K562 (cell line): ENCODE results near the gene NAE1. TPM values are rescaled to one million over a fixed set of nuclear protein-coding genes. Genes with fewer than 3 reads are reported as not detected.

ENCODE experiments used
- ETS2 ChIP-seq: IDR thresholded peaks from 2 replicates; pipeline ENCODE4 v1.6.1; 2016; ENCODE audit warnings: borderline replicate concordance, missing genetic modification characterization, mild to moderate bottlenecking, moderate library complexity, missing compliant biosample characterization; ENCODE audit not compliant: poor library complexity, severe bottlenecking
- FIP1L1 ChIP-seq: fragments of 200-400 bp; formaldehyde crosslinking; IDR thresholded peaks from 2 replicates; pipeline ENCODE4 v1.6.1; 2018; ENCODE audit warnings: mild to moderate bottlenecking, low read depth, low read length; ENCODE audit not compliant: poor library complexity, severe bottlenecking
- GABPB2 ChIP-seq: fragments of 250-450 bp; sonication (Bioruptor Pico); conservative IDR thresholded peaks from 2 replicates; pipeline ENCODE4 v1.5.1; 2021; ENCODE audit warnings: mild to moderate bottlenecking
- HSF4 ChIP-seq: fragments of 250-450 bp; sonication (Bioruptor Pico); IDR thresholded peaks from 2 replicates; pipeline ENCODE4 v2.1.2; 2022; ENCODE audit warnings: mild to moderate bottlenecking, moderate library complexity, borderline replicate concordance
- L3MBTL2 ChIP-seq: fragments of 450-650 bp; IDR thresholded peaks from 2 replicates; pipeline ENCODE4 v1.6.1; 2016; ENCODE audit warnings: mild to moderate bottlenecking, moderate library complexity
- MEF2D ChIP-seq: conservative IDR thresholded peaks from 2 replicates; pipeline ENCODE4 v1.6.1; 2016; ENCODE audit warnings: low read depth, missing genetic modification characterization, missing compliant biosample characterization
- MTA3 ChIP-seq: fragments of 450-650 bp; formaldehyde crosslinking; IDR thresholded peaks from 2 replicates; pipeline ENCODE4 v1.6.1; 2017; ENCODE audit warnings: mild to moderate bottlenecking, borderline replicate concordance
- NR2F6 ChIP-seq: fragments of 450-650 bp; formaldehyde crosslinking; IDR thresholded peaks from 2 replicates; pipeline ENCODE4 v1.4.0; 2020; ENCODE audit warnings: mild to moderate bottlenecking
- POLR2B ChIP-seq: fragments of 450-650 bp; IDR thresholded peaks from 2 replicates; pipeline ENCODE4 v1.6.1; 2018; ENCODE audit warnings: low read depth; ENCODE audit not compliant: partially characterized antibody
- RFX1 ChIP-seq: fragments of 450-650 bp; IDR thresholded peaks from 2 replicates; pipeline ENCODE4 v1.6.1; 2016; ENCODE audit warnings: mild to moderate bottlenecking, moderate library complexity
- SNIP1 ChIP-seq: fragments of 450-650 bp; IDR thresholded peaks from 2 replicates; pipeline ENCODE4 v1.7.1; 2017; ENCODE audit warnings: low read depth, mild to moderate bottlenecking
- SUPT5H ChIP-seq: fragments of 450-650 bp; IDR thresholded peaks from 2 replicates; pipeline ENCODE4 v1.6.1; 2016
- TAF15 ChIP-seq: fragments of 200-400 bp; formaldehyde crosslinking; IDR thresholded peaks from 2 replicates; pipeline ENCODE4 v1.6.1; 2017; ENCODE audit warnings: mild to moderate bottlenecking, low read depth, low read length, moderate library complexity
- TARDBP ChIP-seq: fragments of 450-650 bp; IDR thresholded peaks from 2 replicates; pipeline ENCODE4 v1.6.1; 2016
- ZNF121 ChIP-seq: sonication (generic); formaldehyde crosslinking; conservative IDR thresholded peaks from 2 replicates; pipeline ENCODE4 v1.8.0; 2022; ENCODE audit warnings: missing genetic modification reagents
- ZNF431 ChIP-seq: sonication (generic); formaldehyde crosslinking; IDR thresholded peaks from 2 replicates; pipeline ENCODE4 v1.8.0; 2022; ENCODE audit warnings: mild to moderate bottlenecking, missing genetic modification reagents
- ZNF75A ChIP-seq: fragments of 450-650 bp; formaldehyde crosslinking; IDR thresholded peaks from 2 replicates; pipeline ENCODE4 v1.4.0; 2020; ENCODE audit warnings: mild to moderate bottlenecking
- polyA plus RNA-seq, 8 experiments: library from polyadenylated mRNA; depleted of rRNA in 4 of 8; stranded (reverse) in 5 of 8; unstranded in 3 of 8; fragments of >200 nt; fragmentation: Nextera tagmentation in 2 of 8; fragmentation: Illumina TruSeq in 1 of 8; extraction: Ambion mirVana in 2 of 8; extraction: Trizol in 1 of 8; gene quantifications; 2 replicates each; pipeline versions ENCODE4 v1.2.1 to v1.2.3, GENCODE V29; 2011 to 2014; ENCODE audit warnings: inconsistent platforms in 1 of 8, missing spikeins in 1 of 8
- total RNA-seq, 7 experiments: library from RNA; depleted of rRNA in 6 of 7; stranded (reverse); fragments of >200 nt in 6 of 7; fragmentation: Illumina TruSeq in 2 of 7; extraction: Trizol in 2 of 7; gene quantifications; 2 replicates each; pipeline versions ENCODE4 v1.2.1 to v1.2.3, GENCODE V29; 2011 to 2021; ENCODE audit warnings: low replicate concordance in 1 of 7
- TF ChIP-seq, protein P1 (sequence below), 2 experiments: fragments of 450-650 bp in 1 of 2; sonication (generic) in 1 of 2; formaldehyde crosslinking; conservative IDR thresholded peaks; 2 replicates each; pipeline versions ENCODE4 v1.4.0 to v1.8.1; 2020 to 2022; ENCODE audit warnings: mild to moderate bottlenecking in 1 of 2, missing genetic modification reagents in 1 of 2
- TF ChIP-seq, protein P2 (sequence below), 3 experiments: IDR thresholded peaks in 2 of 3; conservative IDR thresholded peaks in 1 of 3; 2 replicates each; pipeline ENCODE4 v1.5.1; 2011 to 2012; ENCODE audit warnings: low read length in 3 of 3, mild to moderate bottlenecking in 3 of 3, control low read depth in 2 of 3, improper control_type of control experiment in 1 of 3, inconsistent platforms in 1 of 3, low read depth in 1 of 3, mixed read lengths in 1 of 3, moderate library complexity in 1 of 3; ENCODE audit not compliant: insufficient read depth in 2 of 3
- TF ChIP-seq, protein P3 (sequence below): fragments of 250-450 bp; sonication (Bioruptor Pico); IDR thresholded peaks from 2 replicates; pipeline ENCODE4 v1.5.0; 2021; ENCODE audit warnings: mild to moderate bottlenecking, borderline replicate concordance
- TF ChIP-seq, protein P4 (sequence below), 2 experiments: fragments of 200-800 bp in 1 of 2; sonication (Bioruptor generic) in 1 of 2; sonication (generic) in 1 of 2; formaldehyde crosslinking in 1 of 2; IDR thresholded peaks in 1 of 2; conservative IDR thresholded peaks in 1 of 2; 2 replicates each; pipeline versions ENCODE4 v1.5.0 to v1.6.1; 2016 to 2020; ENCODE audit warnings: missing compliant biosample characterization in 1 of 2, missing genetic modification characterization in 1 of 2, missing genetic modification reagents in 1 of 2

NAE1 gene
- total and polyA plus RNA-seq, 9 of the 15 experiments (the other 6 are each of a cell fraction or from before 2014, with no cell fraction given), result 165 to 294 (median 230) TPM

DNA sequence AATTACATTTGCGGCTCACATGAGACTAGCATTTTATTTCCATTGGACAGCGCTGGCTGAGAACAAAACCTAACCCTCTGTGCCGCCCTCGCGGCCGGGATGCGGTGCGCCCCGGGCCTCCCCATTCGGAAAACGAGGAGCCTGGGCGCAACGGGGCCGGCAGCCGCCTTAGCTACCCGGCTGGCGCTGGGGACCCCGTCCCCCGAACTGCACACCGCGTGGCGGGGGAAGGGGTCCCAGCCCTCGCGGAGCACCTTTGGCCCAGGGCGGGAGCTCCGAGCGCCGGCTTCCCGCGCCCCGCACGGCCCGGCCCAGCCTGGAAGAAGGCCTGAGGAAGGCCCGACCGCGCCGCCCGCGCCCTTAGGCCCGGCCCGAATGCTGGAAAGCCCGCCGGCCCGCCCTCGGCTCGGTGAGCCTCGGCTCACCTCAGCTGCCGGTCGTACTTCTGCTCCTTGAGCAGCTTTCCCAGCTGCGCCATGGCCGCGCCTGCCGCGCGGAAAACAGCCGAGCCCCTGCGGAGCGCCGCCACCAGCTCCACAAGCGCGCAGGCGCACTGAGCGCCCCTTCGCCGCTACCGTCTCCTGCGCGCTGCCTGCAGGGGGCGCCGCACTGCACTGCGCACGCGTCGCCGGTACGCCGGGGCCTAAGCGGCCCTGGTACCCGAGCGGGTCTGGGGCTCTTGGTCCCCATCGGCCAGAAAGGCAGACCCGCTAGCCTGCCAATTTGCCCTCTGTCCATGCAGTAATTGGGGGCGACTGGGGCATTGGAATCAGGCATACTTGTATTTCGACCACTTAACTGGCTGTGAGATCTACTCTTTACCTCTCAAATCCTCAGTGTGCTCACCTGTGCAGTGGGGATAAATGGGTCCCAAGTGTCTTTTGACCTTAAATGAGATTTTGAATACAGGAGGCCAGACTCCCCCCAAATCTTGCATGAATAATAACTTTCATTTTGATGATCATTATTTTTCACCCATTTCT lies at the start of gene NAE1 (continued):
- TF ChIP-seq, protein P1, sequence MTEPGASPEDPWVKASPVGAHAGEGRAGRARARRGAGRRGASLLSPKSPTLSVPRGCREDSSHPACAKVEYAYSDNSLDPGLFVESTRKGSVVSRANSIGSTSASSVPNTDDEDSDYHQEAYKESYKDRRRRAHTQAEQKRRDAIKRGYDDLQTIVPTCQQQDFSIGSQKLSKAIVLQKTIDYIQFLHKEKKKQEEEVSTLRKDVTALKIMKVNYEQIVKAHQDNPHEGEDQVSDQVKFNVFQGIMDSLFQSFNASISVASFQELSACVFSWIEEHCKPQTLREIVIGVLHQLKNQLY (CRISPR knock-in tag; conservative IDR thresholded peaks at IDR 0.05), result no peak
- no peak for TF ChIP-seq HSF4 (CRISPR knock-in tag)
- TF ChIP-seq TARDBP, result no peak; the same call in 1 of the 2 replicates
- peak; percentile 81 for TF ChIP-seq FIP1L1
- peak; percentile 19; the same call in 1 of the 2 replicates for TF ChIP-seq ZNF121 (CRISPR knock-in tag)
- TF ChIP-seq POLR2B, result peak; percentile 88
- no peak for TF ChIP-seq ZNF75A
- no peak for TF ChIP-seq TAF15
- no peak for TF ChIP-seq SNIP1
- TF ChIP-seq, protein P2, sequence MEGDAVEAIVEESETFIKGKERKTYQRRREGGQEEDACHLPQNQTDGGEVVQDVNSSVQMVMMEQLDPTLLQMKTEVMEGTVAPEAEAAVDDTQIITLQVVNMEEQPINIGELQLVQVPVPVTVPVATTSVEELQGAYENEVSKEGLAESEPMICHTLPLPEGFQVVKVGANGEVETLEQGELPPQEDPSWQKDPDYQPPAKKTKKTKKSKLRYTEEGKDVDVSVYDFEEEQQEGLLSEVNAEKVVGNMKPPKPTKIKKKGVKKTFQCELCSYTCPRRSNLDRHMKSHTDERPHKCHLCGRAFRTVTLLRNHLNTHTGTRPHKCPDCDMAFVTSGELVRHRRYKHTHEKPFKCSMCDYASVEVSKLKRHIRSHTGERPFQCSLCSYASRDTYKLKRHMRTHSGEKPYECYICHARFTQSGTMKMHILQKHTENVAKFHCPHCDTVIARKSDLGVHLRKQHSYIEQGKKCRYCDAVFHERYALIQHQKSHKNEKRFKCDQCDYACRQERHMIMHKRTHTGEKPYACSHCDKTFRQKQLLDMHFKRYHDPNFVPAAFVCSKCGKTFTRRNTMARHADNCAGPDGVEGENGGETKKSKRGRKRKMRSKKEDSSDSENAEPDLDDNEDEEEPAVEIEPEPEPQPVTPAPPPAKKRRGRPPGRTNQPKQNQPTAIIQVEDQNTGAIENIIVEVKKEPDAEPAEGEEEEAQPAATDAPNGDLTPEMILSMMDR (IDR thresholded peaks at IDR 0.05 in 2 of 3, conservative IDR thresholded peaks at IDR 0.05 in 1 of 3; ENCODE audit: insufficient read depth in 2 of 3, low read depth in 1 of 3, low read length in 3 of 3), result peak; percentile 92 to 98 (median 95)
- TF ChIP-seq MTA3, result 0 out of 2 replicates have a peak, but pooled peaks have one; percentile 72
- no peak for TF ChIP-seq RFX1
- no peak for TF ChIP-seq ETS2
- TF ChIP-seq MEF2D (tag), result no peak
- TF ChIP-seq, protein P3, sequence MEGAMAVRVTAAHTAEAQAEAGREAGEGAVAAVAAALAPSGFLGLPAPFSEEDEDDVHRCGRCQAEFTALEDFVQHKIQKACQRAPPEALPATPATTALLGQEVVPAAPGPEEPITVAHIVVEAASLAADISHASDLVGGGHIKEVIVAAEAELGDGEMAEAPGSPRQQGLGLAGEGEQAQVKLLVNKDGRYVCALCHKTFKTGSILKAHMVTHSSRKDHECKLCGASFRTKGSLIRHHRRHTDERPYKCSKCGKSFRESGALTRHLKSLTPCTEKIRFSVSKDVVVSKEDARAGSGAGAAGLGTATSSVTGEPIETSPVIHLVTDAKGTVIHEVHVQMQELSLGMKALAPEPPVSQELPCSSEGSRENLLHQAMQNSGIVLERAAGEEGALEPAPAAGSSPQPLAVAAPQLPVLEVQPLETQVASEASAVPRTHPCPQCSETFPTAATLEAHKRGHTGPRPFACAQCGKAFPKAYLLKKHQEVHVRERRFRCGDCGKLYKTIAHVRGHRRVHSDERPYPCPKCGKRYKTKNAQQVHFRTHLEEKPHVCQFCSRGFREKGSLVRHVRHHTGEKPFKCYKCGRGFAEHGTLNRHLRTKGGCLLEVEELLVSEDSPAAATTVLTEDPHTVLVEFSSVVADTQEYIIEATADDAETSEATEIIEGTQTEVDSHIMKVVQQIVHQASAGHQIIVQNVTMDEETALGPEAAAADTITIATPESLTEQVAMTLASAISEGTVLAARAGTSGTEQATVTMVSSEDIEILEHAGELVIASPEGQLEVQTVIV (CRISPR knock-in tag), result no peak
- peak; percentile 92 for TF ChIP-seq SUPT5H
- TF ChIP-seq ZNF431, result peak; percentile 67; the same call in 1 of the 2 replicates
- TF ChIP-seq NR2F6 (CRISPR knock-in tag), result no peak
- TF ChIP-seq, protein P4, sequence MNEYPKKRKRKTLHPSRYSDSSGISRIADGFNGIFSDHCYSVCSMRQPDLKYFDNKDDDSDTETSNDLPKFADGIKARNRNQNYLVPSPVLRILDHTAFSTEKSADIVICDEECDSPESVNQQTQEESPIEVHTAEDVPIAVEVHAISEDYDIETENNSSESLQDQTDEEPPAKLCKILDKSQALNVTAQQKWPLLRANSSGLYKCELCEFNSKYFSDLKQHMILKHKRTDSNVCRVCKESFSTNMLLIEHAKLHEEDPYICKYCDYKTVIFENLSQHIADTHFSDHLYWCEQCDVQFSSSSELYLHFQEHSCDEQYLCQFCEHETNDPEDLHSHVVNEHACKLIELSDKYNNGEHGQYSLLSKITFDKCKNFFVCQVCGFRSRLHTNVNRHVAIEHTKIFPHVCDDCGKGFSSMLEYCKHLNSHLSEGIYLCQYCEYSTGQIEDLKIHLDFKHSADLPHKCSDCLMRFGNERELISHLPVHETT (CRISPR knock-in tag; conservative IDR thresholded peaks at IDR 0.05 in 1 of 2, IDR thresholded peaks at IDR 0.05 in 1 of 2), result peak in 1 of 2 experiments; percentile 96; a peak in 2 of 4 replicates
- no peak for TF ChIP-seq GABPB2 (CRISPR knock-in tag)
- peak; percentile 84 for TF ChIP-seq L3MBTL2
